ENCODE measurements around the gene RGS18.

DNA sequence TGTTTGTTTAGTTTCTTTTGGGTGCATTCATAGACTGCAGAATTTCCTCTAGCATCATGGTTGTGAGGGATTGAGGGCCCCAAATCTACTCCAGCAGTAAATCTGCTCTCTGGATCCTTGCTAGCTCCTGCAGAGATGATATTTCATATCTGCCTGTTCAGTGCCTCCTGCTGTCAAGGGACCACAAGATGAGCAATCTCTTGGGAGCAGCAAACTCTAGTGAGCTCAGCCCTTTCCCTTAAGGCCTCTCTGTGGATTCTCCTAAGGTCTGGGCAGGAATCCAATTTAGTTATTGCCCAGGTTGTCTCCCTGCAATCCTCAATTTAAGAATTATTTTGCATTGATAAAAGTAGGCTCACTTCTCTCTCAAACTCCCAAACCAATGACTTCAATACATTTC is 76.9 kb downstream of the RGS18 start:
- TF ChIP-seq, protein P1, sequence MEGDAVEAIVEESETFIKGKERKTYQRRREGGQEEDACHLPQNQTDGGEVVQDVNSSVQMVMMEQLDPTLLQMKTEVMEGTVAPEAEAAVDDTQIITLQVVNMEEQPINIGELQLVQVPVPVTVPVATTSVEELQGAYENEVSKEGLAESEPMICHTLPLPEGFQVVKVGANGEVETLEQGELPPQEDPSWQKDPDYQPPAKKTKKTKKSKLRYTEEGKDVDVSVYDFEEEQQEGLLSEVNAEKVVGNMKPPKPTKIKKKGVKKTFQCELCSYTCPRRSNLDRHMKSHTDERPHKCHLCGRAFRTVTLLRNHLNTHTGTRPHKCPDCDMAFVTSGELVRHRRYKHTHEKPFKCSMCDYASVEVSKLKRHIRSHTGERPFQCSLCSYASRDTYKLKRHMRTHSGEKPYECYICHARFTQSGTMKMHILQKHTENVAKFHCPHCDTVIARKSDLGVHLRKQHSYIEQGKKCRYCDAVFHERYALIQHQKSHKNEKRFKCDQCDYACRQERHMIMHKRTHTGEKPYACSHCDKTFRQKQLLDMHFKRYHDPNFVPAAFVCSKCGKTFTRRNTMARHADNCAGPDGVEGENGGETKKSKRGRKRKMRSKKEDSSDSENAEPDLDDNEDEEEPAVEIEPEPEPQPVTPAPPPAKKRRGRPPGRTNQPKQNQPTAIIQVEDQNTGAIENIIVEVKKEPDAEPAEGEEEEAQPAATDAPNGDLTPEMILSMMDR (CRISPR knock-in tag; IDR thresholded peaks at IDR 0.05), result no peak
- no peak for TF ChIP-seq ZSCAN29 (CRISPR knock-in tag; conservative IDR thresholded peaks at IDR 0.05)
- no peak for TF ChIP-seq ZNF501 (CRISPR knock-in tag; IDR thresholded peaks at IDR 0.05)
- no peak for TF ChIP-seq NAIF1 (CRISPR knock-in tag; IDR thresholded peaks at IDR 0.05; ENCODE audit: borderline replicate concordance)
- TF ChIP-seq, protein P2, sequence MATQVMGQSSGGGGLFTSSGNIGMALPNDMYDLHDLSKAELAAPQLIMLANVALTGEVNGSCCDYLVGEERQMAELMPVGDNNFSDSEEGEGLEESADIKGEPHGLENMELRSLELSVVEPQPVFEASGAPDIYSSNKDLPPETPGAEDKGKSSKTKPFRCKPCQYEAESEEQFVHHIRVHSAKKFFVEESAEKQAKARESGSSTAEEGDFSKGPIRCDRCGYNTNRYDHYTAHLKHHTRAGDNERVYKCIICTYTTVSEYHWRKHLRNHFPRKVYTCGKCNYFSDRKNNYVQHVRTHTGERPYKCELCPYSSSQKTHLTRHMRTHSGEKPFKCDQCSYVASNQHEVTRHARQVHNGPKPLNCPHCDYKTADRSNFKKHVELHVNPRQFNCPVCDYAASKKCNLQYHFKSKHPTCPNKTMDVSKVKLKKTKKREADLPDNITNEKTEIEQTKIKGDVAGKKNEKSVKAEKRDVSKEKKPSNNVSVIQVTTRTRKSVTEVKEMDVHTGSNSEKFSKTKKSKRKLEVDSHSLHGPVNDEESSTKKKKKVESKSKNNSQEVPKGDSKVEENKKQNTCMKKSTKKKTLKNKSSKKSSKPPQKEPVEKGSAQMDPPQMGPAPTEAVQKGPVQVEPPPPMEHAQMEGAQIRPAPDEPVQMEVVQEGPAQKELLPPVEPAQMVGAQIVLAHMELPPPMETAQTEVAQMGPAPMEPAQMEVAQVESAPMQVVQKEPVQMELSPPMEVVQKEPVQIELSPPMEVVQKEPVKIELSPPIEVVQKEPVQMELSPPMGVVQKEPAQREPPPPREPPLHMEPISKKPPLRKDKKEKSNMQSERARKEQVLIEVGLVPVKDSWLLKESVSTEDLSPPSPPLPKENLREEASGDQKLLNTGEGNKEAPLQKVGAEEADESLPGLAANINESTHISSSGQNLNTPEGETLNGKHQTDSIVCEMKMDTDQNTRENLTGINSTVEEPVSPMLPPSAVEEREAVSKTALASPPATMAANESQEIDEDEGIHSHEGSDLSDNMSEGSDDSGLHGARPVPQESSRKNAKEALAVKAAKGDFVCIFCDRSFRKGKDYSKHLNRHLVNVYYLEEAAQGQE (IDR thresholded peaks at IDR 0.05; ENCODE audit: borderline replicate concordance in 1 of 2, low read depth in 1 of 2, low read length in 2 of 2), result no peak
- TF ChIP-seq ZNF547 (CRISPR knock-in tag; IDR thresholded peaks at IDR 0.05), result no peak
- TF ChIP-seq REPIN1 (CRISPR knock-in tag; IDR thresholded peaks at IDR 0.05; ENCODE audit: borderline replicate concordance, low read depth), result no peak
- TF ChIP-seq KAT8 (CRISPR knock-in tag; IDR thresholded peaks at IDR 0.05), result no peak
- no peak for TF ChIP-seq ZNF121 (CRISPR knock-in tag; IDR thresholded peaks at IDR 0.05)
- no peak for TF ChIP-seq ZNF441 (CRISPR knock-in tag; IDR thresholded peaks at IDR 0.05; ENCODE audit: borderline replicate concordance)
- TF ChIP-seq ZNF614 (CRISPR knock-in tag; IDR thresholded peaks at IDR 0.05; ENCODE audit: borderline replicate concordance), result no peak
- TF ChIP-seq BHLHE40 (IDR thresholded peaks at IDR 0.05; ENCODE audit: low read length), result no peak
- TF ChIP-seq, protein P3, sequence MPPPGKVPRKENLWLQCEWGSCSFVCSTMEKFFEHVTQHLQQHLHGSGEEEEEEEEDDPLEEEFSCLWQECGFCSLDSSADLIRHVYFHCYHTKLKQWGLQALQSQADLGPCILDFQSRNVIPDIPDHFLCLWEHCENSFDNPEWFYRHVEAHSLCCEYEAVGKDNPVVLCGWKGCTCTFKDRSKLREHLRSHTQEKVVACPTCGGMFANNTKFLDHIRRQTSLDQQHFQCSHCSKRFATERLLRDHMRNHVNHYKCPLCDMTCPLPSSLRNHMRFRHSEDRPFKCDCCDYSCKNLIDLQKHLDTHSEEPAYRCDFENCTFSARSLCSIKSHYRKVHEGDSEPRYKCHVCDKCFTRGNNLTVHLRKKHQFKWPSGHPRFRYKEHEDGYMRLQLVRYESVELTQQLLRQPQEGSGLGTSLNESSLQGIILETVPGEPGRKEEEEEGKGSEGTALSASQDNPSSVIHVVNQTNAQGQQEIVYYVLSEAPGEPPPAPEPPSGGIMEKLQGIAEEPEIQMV (CRISPR knock-in tag; IDR thresholded peaks at IDR 0.05; ENCODE audit: low read depth), result no peak
